Chondrocyte (in vitro differentiated cells): ENCODE results near the gene NAV1. TPM values are rescaled to one million over a fixed set of nuclear protein-coding genes. Genes with fewer than 3 reads are reported as not detected.
A peak's percentile ranks its signal among the peaks of the same experiment; 100 is the strongest.

Experiments
- DNase-seq: peaks from one replicate; pipeline ENCODE4 v3.0.0; 2021; ENCODE audit warnings: mixed read lengths, low spot score
- H3K27ac Mint-ChIP-seq: one replicate; pipeline ENCODE4 v1.8.0; 2021; ENCODE audit warnings: mild to moderate bottlenecking, moderate library complexity, mixed read lengths; ENCODE audit not compliant: unreplicated experiment
- H3K27me3 Mint-ChIP-seq: 2 replicates; pipeline ENCODE4 v1.8.0; 2021; ENCODE audit warnings: low read depth, mixed read lengths
- H3K36me3 Mint-ChIP-seq: 2 replicates; pipeline ENCODE4 v1.8.0; 2021; ENCODE audit warnings: low read depth, mixed read lengths
- H3K4me1 Mint-ChIP-seq: 2 replicates; pipeline ENCODE4 v1.8.0; 2021; ENCODE audit warnings: low read depth, mild to moderate bottlenecking, mixed read lengths
- H3K4me3 Mint-ChIP-seq: one replicate; pipeline ENCODE4 v1.8.0; 2021; ENCODE audit warnings: mild to moderate bottlenecking, moderate library complexity, mixed read lengths; ENCODE audit not compliant: unreplicated experiment
- H3K9me3 Mint-ChIP-seq: 2 replicates; pipeline ENCODE4 v1.8.0; 2021; ENCODE audit warnings: low read depth, mixed read lengths
- CTCF ChIP-seq: fragments of 200-600 bp; sonication (generic); IDR thresholded peaks from 2 replicates; pipeline ENCODE4 v1.5.0; 2021; ENCODE audit warnings: antibody characterized with exemption, mild to moderate bottlenecking, moderate library complexity
- total RNA-seq: library from RNA; stranded (reverse); gene quantifications from 3 replicates; pipeline ENCODE4 v1.2.1, GENCODE V29; 2021

NAV1 gene
- total RNA-seq, 1 donor from 2014 or later: 201 TPM

- H3K27me3 Mint-ChIP-seq: no peaks in the 10 kb centered on the region
- no peak for TF ChIP-seq CTCF
- peaks cover 82% of the 10 kb centered on the region for H3K4me1 Mint-ChIP-seq
- no peaks in the 10 kb centered on the region for H3K9me3 Mint-ChIP-seq
- H3K4me3 Mint-ChIP-seq: peak overlapping the region; percentile 84
- H3K27ac Mint-ChIP-seq: peak overlapping the region; percentile 65
- no peaks in the 10 kb centered on the region for H3K36me3 Mint-ChIP-seq
- DNase-seq: no peak
Measured at GRCh38 chr1:201540846-201541735, 2.2 kb downstream of the NAV1 start.

- Mint-ChIP-seq H3K36me3 (no peaks in the 10 kb centered on the region), H3K27me3 (no peaks in the 10 kb centered on the region), H3K4me1 (peaks cover 71% of the 10 kb centered on the region), H3K27ac (peak overlapping the region; percentile 95), H3K4me3 (peak overlapping the region; percentile 14), H3K9me3 (no peaks in the 10 kb centered on the region)
- TF ChIP-seq CTCF: no peak
- DNase-seq: no peak
Measured at GRCh38 chr1:201542309-201543035, 3.5 kb downstream of the NAV1 start.

GRCh38 chr1:201543871-201544642 is 5.1 kb downstream of the NAV1 start:
- no peak for DNase-seq
- Mint-ChIP-seq H3K27me3 (no peaks in the 10 kb centered on the region), H3K27ac (peak overlapping the region; percentile 70), H3K36me3 (no peaks in the 10 kb centered on the region), H3K9me3 (no peaks in the 10 kb centered on the region), H3K4me3 (peak overlapping the region; percentile 24), H3K4me1 (peaks cover 58% of the 10 kb centered on the region)
- TF ChIP-seq CTCF: no peak

- Mint-ChIP-seq H3K27me3 (no peaks in the 10 kb centered on the region), H3K36me3 (no peaks in the 10 kb centered on the region), H3K4me1 (peaks cover 58% of the 10 kb centered on the region), H3K27ac (no peak overlapping the region), H3K4me3 (no peak overlapping the region), H3K9me3 (no peaks in the 10 kb centered on the region)
- TF ChIP-seq CTCF: no peak
- DNase-seq: no peak
Measured at GRCh38 chr1:201544710-201545109, 5.8 kb downstream of the NAV1 start.
